Endothelial cell of umbilical vein (primary cell): ENCODE data around the gene MOCS1. TPM values are rescaled to one million over a fixed set of nuclear protein-coding genes. Genes with fewer than 3 reads are reported as not detected.

Experiments
- BruUV-seq: library from RNA; stranded (reverse); fragments of 400-500 nt; replicated peaks from 2 replicates; lab custom pipeline; 2021; lab: Mats Ljungman, UMichigan
- CTCF ChIA-PET: fragments of 300-600, 350-600 bp; sonication (Branson Sonifier 250); formaldehyde crosslinking; loops from one replicate; lab custom pipeline; 2021; ENCODE audit warnings: antibody characterized with exemption, inconsistent platforms; lab: Charles Lee
- POLR2A ChIA-PET: fragments of 300-600, 350-600 bp; sonication (Branson Sonifier 250); formaldehyde crosslinking; loops from one replicate; lab custom pipeline; 2021; ENCODE audit warnings: antibody characterized with exemption, inconsistent platforms; lab: Charles Lee
- DNase-seq: peaks from one replicate; pipeline ENCODE4 v3.0.0-alpha.2; 2011; ENCODE audit warnings: low read depth, low spot score
- FAIRE-seq: peaks from 2 replicates; lab custom pipeline; 2011; peaks lifted over from hg19 to GRCh38; lab: Jason Lieb, UNC
- H2AFZ ChIP-seq: 2 replicates; pipeline ENCODE4 v1.6.0; 2012; ENCODE audit warnings: low read depth, low read length, control low read depth, inconsistent platforms
- H3K27ac ChIP-seq: 2 replicates; pipeline ENCODE4 v1.5.1; 2011; ENCODE audit warnings: low read depth, mild to moderate bottlenecking, control low read depth, low read length, moderate library complexity; ENCODE audit not compliant: insufficient read depth
- H3K27me3 ChIP-seq, 2 experiments: 2 replicates each; pipeline versions ENCODE4 v1.6.0 to v1.6.1; 2011; ENCODE audit warnings: low read length in 2 of 2, mixed read lengths in 1 of 2; ENCODE audit not compliant: control insufficient read depth in 2 of 2, insufficient read depth in 2 of 2
- H3K36me3 ChIP-seq, 2 experiments: 2 replicates in 1 of 2; 3 replicates in 1 of 2; pipeline ENCODE4 v1.5.1; 2011; ENCODE audit warnings: low read length in 2 of 2, mild to moderate bottlenecking in 1 of 2, moderate library complexity in 1 of 2; ENCODE audit not compliant: control insufficient read depth in 2 of 2, insufficient read depth in 2 of 2; ENCODE audit errors: extremely low read depth in 1 of 2
- H3K4me1 ChIP-seq: 3 replicates; pipeline ENCODE4 v1.5.1; 2011; ENCODE audit warnings: mild to moderate bottlenecking, low read length; ENCODE audit not compliant: control insufficient read depth, insufficient read depth; ENCODE audit errors: extremely low read depth
- H3K4me2 ChIP-seq: 2 replicates; pipeline ENCODE4 v1.6.1; 2011; ENCODE audit warnings: low read length, control low read depth, mixed read lengths; ENCODE audit not compliant: insufficient read depth
- H3K4me3 ChIP-seq, 3 experiments: fragments of 200-600 bp in 1 of 3; sonication (generic), shearing (Covaris generic) in 1 of 3; replicated peaks in 1 of 3; 2 replicates each; pipeline ENCODE4 v1.5.1; 2011 to 2016; ENCODE audit warnings: control low read depth in 3 of 3, low read length in 3 of 3, mild to moderate bottlenecking in 2 of 3, inconsistent platforms in 1 of 3, low read depth in 1 of 3, moderate library complexity in 1 of 3; ENCODE audit not compliant: insufficient read depth in 1 of 3
- H3K79me2 ChIP-seq: 2 replicates; pipeline ENCODE4 v1.6.0; 2012; ENCODE audit warnings: low read length, inconsistent platforms; ENCODE audit not compliant: control insufficient read depth, insufficient read depth
- H3K9ac ChIP-seq: replicated peaks from 2 replicates; pipeline ENCODE3; 2011; ENCODE audit warnings: low read length, control low read depth; ENCODE audit not compliant: insufficient read depth; ENCODE audit errors: extremely low read depth
- H3K9me1 ChIP-seq: replicated peaks from 3 replicates; pipeline ENCODE4 v1.6.0; 2011; ENCODE audit warnings: mild to moderate bottlenecking, low read length; ENCODE audit not compliant: control insufficient read depth, insufficient read depth; ENCODE audit errors: extremely low read depth
- H3K9me3 ChIP-seq: replicated peaks from 2 replicates; pipeline ENCODE4 v1.5.1; 2012; ENCODE audit warnings: low read length, inconsistent platforms; ENCODE audit not compliant: control insufficient read depth, insufficient read depth
- H4K20me1 ChIP-seq: replicated peaks from 2 replicates; pipeline ENCODE3; 2011; ENCODE audit warnings: mild to moderate bottlenecking, low read length; ENCODE audit not compliant: control insufficient read depth, insufficient read depth; ENCODE audit errors: extremely low read depth
- EZH2 ChIP-seq: IDR thresholded peaks from 2 replicates; pipeline ENCODE4 v1.6.1; 2012; ENCODE audit warnings: borderline replicate concordance, low read depth, mild to moderate bottlenecking, moderate library complexity, low read length, inconsistent platforms; ENCODE audit not compliant: severe bottlenecking
- FOS ChIP-seq: IDR thresholded peaks from 2 replicates; pipeline ENCODE4 v1.6.1; 2011; ENCODE audit warnings: mild to moderate bottlenecking, low read length, moderate library complexity, borderline replicate concordance; ENCODE audit not compliant: insufficient read depth
- GATA2 ChIP-seq: IDR thresholded peaks from 2 replicates; pipeline ENCODE4 v1.7.0; 2011; ENCODE audit warnings: low read depth, mild to moderate bottlenecking, moderate library complexity, mixed read lengths, low read length; ENCODE audit not compliant: insufficient read length, insufficient read depth
- JUN ChIP-seq: IDR thresholded peaks from 2 replicates; pipeline ENCODE4 v1.6.1; 2011; ENCODE audit warnings: borderline replicate concordance, low read depth; ENCODE audit not compliant: insufficient read length, insufficient read depth
- MYC ChIP-seq: IDR thresholded peaks from one replicate; pipeline ENCODE4 v1.6.1; 2011; ENCODE audit warnings: mild to moderate bottlenecking, low read depth, low read length
- POLR2A ChIP-seq: IDR thresholded peaks from 2 replicates; pipeline ENCODE4 v1.6.1; 2012; ENCODE audit warnings: low read depth, mild to moderate bottlenecking, control low read depth, low read length
- POLR2AphosphoS5 ChIP-seq: IDR thresholded peaks from 2 replicates; pipeline ENCODE4 v1.6.1; 2012; ENCODE audit warnings: low read depth, mild to moderate bottlenecking, control low read depth, low read length, moderate library complexity; ENCODE audit not compliant: insufficient read depth
- dilution Hi-C: fragments of 300-500 bp; cut with MboI; formaldehyde crosslinking; loops from one replicate; pipeline ENCODE4 v1.15.0; 2019; ENCODE audit warnings: low sequenced_read_pairs; ENCODE audit not compliant: extremely low pct_ligation_motif_present
- intact Hi-C: fragments of 100-400 bp; cut with micrococcal nuclease; formaldehyde crosslinking; loops from one replicate; pipeline ENCODE4 v1.10.0; 2022
- polyA plus RNA-seq, 4 experiments: library from polyadenylated mRNA; depleted of rRNA in 3 of 4; stranded (reverse) in 3 of 4; unstranded in 1 of 4; fragments of >200 nt; gene quantifications; 2 replicates each; pipeline versions ENCODE4 v1.2.1 to v1.2.3, GENCODE V29; 2011 to 2012; ENCODE audit warnings: missing spikeins in 1 of 4
- total RNA-seq: library from RNA; stranded (reverse); gene quantifications from 2 replicates; pipeline ENCODE4 v1.2.3, GENCODE V29; 2021
- TF ChIP-seq, protein P1 (sequence below): IDR thresholded peaks from 2 replicates; pipeline ENCODE4 v1.6.1; 2011; ENCODE audit not compliant: insufficient read depth, insufficient read length
- TF ChIP-seq, protein P2 (sequence below), 2 donors: IDR thresholded peaks; 1 replicate in 1 of 2; 2 replicates in 1 of 2; pipeline ENCODE4 v1.5.1; 2011; ENCODE audit warnings: low read length in 2 of 2, mild to moderate bottlenecking in 2 of 2, moderate library complexity in 2 of 2, control low read depth in 1 of 2, inconsistent platforms in 1 of 2, low read depth in 1 of 2; ENCODE audit not compliant: insufficient read depth in 1 of 2; ENCODE audit errors: extremely low read depth in 1 of 2

MOCS1 gene
- total and polyA plus RNA-seq, 2 donors (not counting 3 experiments of a cell fraction or from before 2014, with no cell fraction given), result 8.3 to 12.8 TPM

GRCh38 chr6:39907871-39908575 is 26.2 kb downstream of the MOCS1 start:
- H3K4me2 ChIP-seq, result no peak overlapping the region
- DNase-seq (no peak), FAIRE-seq (no peak)
- CTCF ChIA-PET, result interaction anchor here (0.7 kb wide), 1 partner anchor 15 kb away, joined by 3 read pairs; no protein-coding TSS in a partner anchor
- no peaks in the 10 kb centered on the region for H3K4me1 ChIP-seq
- no peaks in the 10 kb centered on the region for H4K20me1 ChIP-seq
- H3K9me3 ChIP-seq, result no peaks in the 10 kb centered on the region
- peaks cover 0 to 12% of the 10 kb centered on the region in 2 experiments for H3K36me3 ChIP-seq
- dilution Hi-C loops, result no loop called here
- no peak overlapping the region for H3K27ac ChIP-seq
- POLR2A ChIA-PET, result no interaction called here
- no TSS peak for BruUV-seq
- no peaks in the 10 kb centered on the region for H3K27me3 ChIP-seq
- intact Hi-C loops, result no loop called here
- no peak overlapping the region for H3K9ac ChIP-seq
- no peak overlapping the region for H3K4me3 ChIP-seq
- no peak overlapping the region for H2AFZ ChIP-seq
- TF ChIP-seq GATA2 (no peak), POLR2A (no peak), MYC (no peak), JUN (no peak), POLR2AphosphoS5 (no peak), EZH2 (no peak), FOS (no peak)
- TF ChIP-seq, protein P1, sequence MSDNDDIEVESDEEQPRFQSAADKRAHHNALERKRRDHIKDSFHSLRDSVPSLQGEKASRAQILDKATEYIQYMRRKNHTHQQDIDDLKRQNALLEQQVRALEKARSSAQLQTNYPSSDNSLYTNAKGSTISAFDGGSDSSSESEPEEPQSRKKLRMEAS, result no peak
- TF ChIP-seq, protein P2, sequence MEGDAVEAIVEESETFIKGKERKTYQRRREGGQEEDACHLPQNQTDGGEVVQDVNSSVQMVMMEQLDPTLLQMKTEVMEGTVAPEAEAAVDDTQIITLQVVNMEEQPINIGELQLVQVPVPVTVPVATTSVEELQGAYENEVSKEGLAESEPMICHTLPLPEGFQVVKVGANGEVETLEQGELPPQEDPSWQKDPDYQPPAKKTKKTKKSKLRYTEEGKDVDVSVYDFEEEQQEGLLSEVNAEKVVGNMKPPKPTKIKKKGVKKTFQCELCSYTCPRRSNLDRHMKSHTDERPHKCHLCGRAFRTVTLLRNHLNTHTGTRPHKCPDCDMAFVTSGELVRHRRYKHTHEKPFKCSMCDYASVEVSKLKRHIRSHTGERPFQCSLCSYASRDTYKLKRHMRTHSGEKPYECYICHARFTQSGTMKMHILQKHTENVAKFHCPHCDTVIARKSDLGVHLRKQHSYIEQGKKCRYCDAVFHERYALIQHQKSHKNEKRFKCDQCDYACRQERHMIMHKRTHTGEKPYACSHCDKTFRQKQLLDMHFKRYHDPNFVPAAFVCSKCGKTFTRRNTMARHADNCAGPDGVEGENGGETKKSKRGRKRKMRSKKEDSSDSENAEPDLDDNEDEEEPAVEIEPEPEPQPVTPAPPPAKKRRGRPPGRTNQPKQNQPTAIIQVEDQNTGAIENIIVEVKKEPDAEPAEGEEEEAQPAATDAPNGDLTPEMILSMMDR (IDR thresholded peaks at IDR 0.05; ENCODE audit: extremely low read depth in 1 of 2, insufficient read depth in 1 of 2, low read depth in 1 of 2, low read length in 2 of 2), result no peak
- no peaks in the 10 kb centered on the region for H3K9me1 ChIP-seq
- no peaks in the 10 kb centered on the region for H3K79me2 ChIP-seq
